Endothelial cell of umbilical vein (primary cell): ENCODE measurements around the gene KIAA1549.

ENCODE experiments used
- CTCF ChIP-seq, 2 donors: IDR thresholded peaks; 1 replicate in 1 of 2; 2 replicates in 1 of 2; pipeline ENCODE4 v1.5.1; 2011; ENCODE audit warnings: low read length in 2 of 2, mild to moderate bottlenecking in 2 of 2, moderate library complexity in 2 of 2, control low read depth in 1 of 2, inconsistent platforms in 1 of 2, low read depth in 1 of 2; ENCODE audit not compliant: insufficient read depth in 1 of 2; ENCODE audit errors: extremely low read depth in 1 of 2
- EZH2 ChIP-seq: IDR thresholded peaks from 2 replicates; pipeline ENCODE4 v1.6.1; 2012; ENCODE audit warnings: borderline replicate concordance, low read depth, mild to moderate bottlenecking, moderate library complexity, low read length, inconsistent platforms; ENCODE audit not compliant: severe bottlenecking
- MYC ChIP-seq: IDR thresholded peaks from one replicate; pipeline ENCODE4 v1.6.1; 2011; ENCODE audit warnings: mild to moderate bottlenecking, low read depth, low read length
- POLR2A ChIP-seq: IDR thresholded peaks from 2 replicates; pipeline ENCODE4 v1.6.1; 2012; ENCODE audit warnings: low read depth, mild to moderate bottlenecking, control low read depth, low read length

DNA sequence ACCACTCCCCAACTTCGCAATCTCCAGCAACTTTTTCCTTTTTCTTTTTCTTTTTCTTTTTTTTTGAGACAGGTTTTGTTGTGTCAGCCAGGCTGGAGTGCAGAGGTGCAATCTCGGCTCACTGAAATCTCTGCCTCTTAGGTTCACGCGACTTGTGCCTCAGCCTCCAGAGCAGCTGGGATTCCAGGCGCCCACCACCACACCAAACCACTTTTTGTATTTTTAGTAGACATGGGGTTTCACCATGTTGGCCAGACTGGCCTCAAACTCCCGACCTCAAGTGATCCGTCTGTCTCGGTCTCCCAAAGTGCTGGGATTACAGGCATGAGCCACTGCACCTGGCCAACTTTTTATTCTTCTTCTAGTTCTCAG, 55.0 kb downstream of the KIAA1549 start:
- no peak for TF ChIP-seq POLR2A
- TF ChIP-seq CTCF (IDR thresholded peaks at IDR 0.05; ENCODE audit: extremely low read depth in 1 of 2, insufficient read depth in 1 of 2, low read depth in 1 of 2, low read length in 2 of 2), result no peak
- TF ChIP-seq EZH2, result no peak
- no peak for TF ChIP-seq MYC
